ENCODE measurements around the gene CNTNAP2. TPM values are rescaled to one million over a fixed set of nuclear protein-coding genes. Genes with fewer than 3 reads are reported as not detected.

CNTNAP2 gene
- total RNA-seq, 1 experiment from 2014 or later = 64.5 TPM

- Histone ChIP-seq H4K8ac (replicated peaks; ENCODE audit: insufficient read length, low read depth, low read length) (no peak overlapping the region), H3K9ac (ENCODE audit: extremely low read depth, insufficient read length, low read length) (no peak overlapping the region), H3K23ac (ENCODE audit: insufficient read length, low read depth, low read length) (no peak overlapping the region), H3K27ac (ENCODE audit: insufficient read length, low read depth, low read length) (no peak overlapping the region), H3K18ac (ENCODE audit: insufficient read length, low read depth, low read length) (no peak overlapping the region), H2BK20ac (ENCODE audit: low read depth, low read length, poor library complexity, severe bottlenecking) (no peak overlapping the region), H2BK120ac (ENCODE audit: low read depth, low read length, poor library complexity, severe bottlenecking) (no peak overlapping the region), H3K14ac (ENCODE audit: insufficient read depth, low read length) (no peak overlapping the region), H2BK5ac (ENCODE audit: insufficient read length, low read length) (no peak overlapping the region), H4K91ac (ENCODE audit: insufficient read length, low read depth, low read length) (no peak overlapping the region), H3K27me3 (ENCODE audit: insufficient read depth, low read length) (no peaks in the 10 kb centered on the region), H2BK12ac (ENCODE audit: insufficient read length, low read depth, low read length) (no peak overlapping the region), H3K4ac (ENCODE audit: low read depth, low read length) (no peak overlapping the region), H3K4me2 (ENCODE audit: insufficient read depth, insufficient read length, low read length) (no peak overlapping the region), H3K9me3 (ENCODE audit: control insufficient read depth, low read depth, low read length) (no peaks in the 10 kb centered on the region), H3K79me2 (ENCODE audit: insufficient read depth, low read length) (no peaks in the 10 kb centered on the region), H4K20me1 (ENCODE audit: control insufficient read depth, insufficient read depth, insufficient read length) (no peaks in the 10 kb centered on the region), H3T11ph (ENCODE audit: low read length) (no peak overlapping the region), H3K79me1 (ENCODE audit: insufficient read depth, low read depth, low read length, poor library complexity, severe bottlenecking) (no peaks in the 10 kb centered on the region), H4K5ac (ENCODE audit: insufficient read length, low read depth, low read length) (no peak overlapping the region), H2AFZ (ENCODE audit: low read length) (no peak overlapping the region), H3K4me1 (ENCODE audit: insufficient read depth, low read length) (no peaks in the 10 kb centered on the region), H2AK5ac (ENCODE audit: insufficient read length, low read length) (no peak overlapping the region), H3K56ac (ENCODE audit: insufficient read length, low read depth, low read length) (no peak overlapping the region), H3K23me2 (ENCODE audit: insufficient read length, low read depth, low read length, poor library complexity, severe bottlenecking) (no peaks in the 10 kb centered on the region), H2BK15ac (ENCODE audit: low read depth, low read length) (no peak overlapping the region)
- TF ChIP-seq, protein P1, sequence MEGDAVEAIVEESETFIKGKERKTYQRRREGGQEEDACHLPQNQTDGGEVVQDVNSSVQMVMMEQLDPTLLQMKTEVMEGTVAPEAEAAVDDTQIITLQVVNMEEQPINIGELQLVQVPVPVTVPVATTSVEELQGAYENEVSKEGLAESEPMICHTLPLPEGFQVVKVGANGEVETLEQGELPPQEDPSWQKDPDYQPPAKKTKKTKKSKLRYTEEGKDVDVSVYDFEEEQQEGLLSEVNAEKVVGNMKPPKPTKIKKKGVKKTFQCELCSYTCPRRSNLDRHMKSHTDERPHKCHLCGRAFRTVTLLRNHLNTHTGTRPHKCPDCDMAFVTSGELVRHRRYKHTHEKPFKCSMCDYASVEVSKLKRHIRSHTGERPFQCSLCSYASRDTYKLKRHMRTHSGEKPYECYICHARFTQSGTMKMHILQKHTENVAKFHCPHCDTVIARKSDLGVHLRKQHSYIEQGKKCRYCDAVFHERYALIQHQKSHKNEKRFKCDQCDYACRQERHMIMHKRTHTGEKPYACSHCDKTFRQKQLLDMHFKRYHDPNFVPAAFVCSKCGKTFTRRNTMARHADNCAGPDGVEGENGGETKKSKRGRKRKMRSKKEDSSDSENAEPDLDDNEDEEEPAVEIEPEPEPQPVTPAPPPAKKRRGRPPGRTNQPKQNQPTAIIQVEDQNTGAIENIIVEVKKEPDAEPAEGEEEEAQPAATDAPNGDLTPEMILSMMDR (conservative IDR thresholded peaks at IDR 0.05) = no peak
- Mint-ChIP-seq H3K4me1 (no peaks in the 10 kb centered on the region), H3K27me3 (ENCODE audit: low read depth) (no peaks in the 10 kb centered on the region), H3K9me3 (no peaks in the 10 kb centered on the region), H3K4me3 (no peak overlapping the region), H3K27ac (no peak overlapping the region), H3K36me3 (ENCODE audit: insufficient read depth in 1 of 3, low read depth in 3 of 3) (no peaks in the 10 kb centered on the region)
- no peak for DNase-seq
- WGBS (ENCODE audit: extremely low coverage, insufficient read length, low lambda C conversion rate) = no CpG with 5 or more reads among the region's 1 CpG
Observed at GRCh38 chr7:147775516-147776284, 1659.1 kb downstream of the CNTNAP2 start.
